Loucy (cell line): Measurements from ENCODE around the gene MYH10.

ENCODE experiments used
- H2AFZ ChIP-seq: fragments of 200-600 bp; sonication (generic); 2 replicates; pipeline ENCODE4 v1.6.0; 2016; ENCODE audit warnings: antibody characterized with exemption, mild to moderate bottlenecking, low read length, moderate library complexity
- H3F3A ChIP-seq: fragments of 200-600 bp; 2 replicates; pipeline ENCODE4 v1.6.0; 2016; ENCODE audit warnings: antibody characterized with exemption, low read depth, mild to moderate bottlenecking
- H3K27me3 ChIP-seq: fragments of 200-600 bp; sonication (generic); 2 replicates; pipeline ENCODE4 v1.6.1; 2014; ENCODE audit warnings: low read length, mild to moderate bottlenecking; ENCODE audit not compliant: insufficient read depth, poor library complexity, severe bottlenecking
- H3K36me3 ChIP-seq: fragments of 200-600 bp; sonication (generic); 2 replicates; pipeline ENCODE4 v1.6.1; 2016; ENCODE audit warnings: low read length; ENCODE audit not compliant: insufficient read depth
- H3K4me1 ChIP-seq: fragments of 200-600 bp; sonication (generic); 2 replicates; pipeline ENCODE4 v1.5.1; 2014; ENCODE audit warnings: low read length, mild to moderate bottlenecking; ENCODE audit not compliant: insufficient read depth, poor library complexity, severe bottlenecking
- H3K4me2 ChIP-seq: fragments of 200-600 bp; sonication (generic); 2 replicates; pipeline ENCODE4 v1.6.0; 2014; ENCODE audit warnings: antibody characterized with exemption, low read length, low read depth, mild to moderate bottlenecking; ENCODE audit not compliant: poor library complexity, severe bottlenecking
- H3K4me3 ChIP-seq: fragments of 200-600 bp; sonication (generic); 2 replicates; pipeline ENCODE4 v1.5.1; 2014; ENCODE audit warnings: low read length, mild to moderate bottlenecking, mixed read lengths; ENCODE audit not compliant: poor library complexity, severe bottlenecking
- H3K79me2 ChIP-seq: fragments of 200-600 bp; sonication (generic); 2 replicates; pipeline ENCODE4 v1.6.1; 2014; ENCODE audit warnings: low read length; ENCODE audit not compliant: insufficient read depth
- H3K9ac ChIP-seq: fragments of 200-600 bp; sonication (generic); 2 replicates; pipeline ENCODE4 v1.6.0; 2014; ENCODE audit warnings: mild to moderate bottlenecking, low read depth, low read length, moderate library complexity; ENCODE audit not compliant: poor library complexity, severe bottlenecking
- H3K9me2 ChIP-seq: fragments of 200-600 bp; sonication (generic); replicated peaks from 2 replicates; pipeline ENCODE4 v1.6.1; 2016; ENCODE audit warnings: low read depth, low read length, mixed read lengths
- H3K9me3 ChIP-seq: fragments of 200-600 bp; sonication (generic); 2 replicates; pipeline ENCODE4 v1.6.1; 2014; ENCODE audit warnings: mild to moderate bottlenecking, antibody characterized with exemption, low read length, low read depth; ENCODE audit not compliant: insufficient read depth
- H4K20me1 ChIP-seq: fragments of 200-600 bp; sonication (generic); 2 replicates; pipeline ENCODE4 v1.6.0; 2014; ENCODE audit warnings: antibody characterized with exemption, low read length, mild to moderate bottlenecking; ENCODE audit not compliant: insufficient read depth, poor library complexity, severe bottlenecking
- CTCF ChIP-seq: fragments of 200-600 bp; sonication (generic); conservative IDR thresholded peaks from 2 replicates; pipeline ENCODE4 v1.5.1; 2014; ENCODE audit warnings: mild to moderate bottlenecking, antibody characterized with exemption, low read length
- EZH2phosphoT487 ChIP-seq: fragments of 200-600 bp; IDR thresholded peaks from 2 replicates; pipeline ENCODE4 v1.6.1; 2018; ENCODE audit warnings: antibody characterized with exemption, mild to moderate bottlenecking, moderate library complexity, borderline replicate concordance

The MYH10 gene

GRCh38 chr17:8588877-8589554, 41.5 kb downstream of the MYH10 start:
- TF ChIP-seq CTCF = no peak
- TF ChIP-seq EZH2phosphoT487 = no peak
- H3K79me2 ChIP-seq = peaks cover 32% of the 10 kb centered on the region; the same call in 1 of the 2 replicates
- no peaks in the 10 kb centered on the region for H3F3A ChIP-seq
- no peak overlapping the region for H3K4me2 ChIP-seq
- no peaks in the 10 kb centered on the region for H3K9me2 ChIP-seq
- no peaks in the 10 kb centered on the region for H4K20me1 ChIP-seq
- no peaks in the 10 kb centered on the region for H3K27me3 ChIP-seq
- no peak overlapping the region for H2AFZ ChIP-seq
- H3K9me3 ChIP-seq = no peaks in the 10 kb centered on the region
- H3K4me1 ChIP-seq = no peaks in the 10 kb centered on the region
- H3K4me3 ChIP-seq = no peak overlapping the region
- peaks cover 25% of the 10 kb centered on the region; the same call in 1 of the 2 replicates for H3K36me3 ChIP-seq
- no peak overlapping the region for H3K9ac ChIP-seq

- H3K4me3 ChIP-seq = no peak overlapping the region
- H2AFZ ChIP-seq = no peak overlapping the region
- H3K9me2 ChIP-seq = no peaks in the 10 kb centered on the region
Measured at GRCh38 chr17:8586766-8587165, 43.8 kb downstream of the MYH10 start.

GRCh38 chr17:8585911-8586310, 44.6 kb downstream of the MYH10 start:
- Histone ChIP-seq H3K4me1 (no peaks in the 10 kb centered on the region), H2AFZ (no peak overlapping the region), H3K4me3 (no peak overlapping the region), H3K9me2 (no peaks in the 10 kb centered on the region), H3K27me3 (no peaks in the 10 kb centered on the region), H3K4me2 (no peak overlapping the region), H3K36me3 (peaks cover 27% of the 10 kb centered on the region; the same call in 1 of the 2 replicates), H3F3A (no peaks in the 10 kb centered on the region), H3K9me3 (no peaks in the 10 kb centered on the region), H3K79me2 (peaks cover 17% of the 10 kb centered on the region; the same call in 1 of the 2 replicates), H4K20me1 (no peaks in the 10 kb centered on the region), H3K9ac (no peak overlapping the region)
- TF ChIP-seq EZH2phosphoT487 (no peak), CTCF (no peak)

More at GRCh38 chr17:8586766-8587165, 43.8 kb downstream of the MYH10 start:
- H4K20me1 ChIP-seq = no peaks in the 10 kb centered on the region
- H3F3A ChIP-seq = no peaks in the 10 kb centered on the region
- H3K36me3 ChIP-seq = peaks cover 27% of the 10 kb centered on the region; the same call in 1 of the 2 replicates
- TF ChIP-seq EZH2phosphoT487 (no peak), CTCF (no peak)
- H3K4me2 ChIP-seq = no peak overlapping the region
- H3K79me2 ChIP-seq = peaks cover 25% of the 10 kb centered on the region; the same call in 1 of the 2 replicates
- no peak overlapping the region for H3K9ac ChIP-seq
- no peaks in the 10 kb centered on the region for H3K27me3 ChIP-seq
- H3K9me3 ChIP-seq = no peaks in the 10 kb centered on the region
- H3K4me1 ChIP-seq = no peaks in the 10 kb centered on the region
